HCT116 (cell line): ENCODE measurements around the gene MEDAG. TPM values are rescaled to one million over a fixed set of nuclear protein-coding genes. Genes with fewer than 3 reads are reported as not detected.

ENCODE experiments used
- ATAC-seq: fragments of 200-7000 bp; cut with Tn5 transposase; 2 replicates; pipeline ENCODE4 v1.9.1; 2020; ENCODE audit warnings: mild to moderate bottlenecking, moderate library complexity
- BruUV-seq: library from RNA; stranded (reverse); fragments of 400-500 nt; replicated peaks from 2 replicates; lab custom pipeline; 2021; lab: Mats Ljungman, UMichigan
- CTCF ChIA-PET: fragments of 300-600 bp; sonication (Branson Sonifier 250); formaldehyde crosslinking; loops from one replicate; lab custom pipeline; 2021; ENCODE audit warnings: antibody characterized with exemption; lab: Charles Lee
- POLR2A ChIA-PET: fragments of 300-600, 350-600 bp; sonication (Branson Sonifier 250); formaldehyde crosslinking; loops from one replicate; lab custom pipeline; 2021; ENCODE audit warnings: antibody characterized with exemption; lab: Charles Lee
- RAD21 ChIA-PET, 2 experiments: fragments of 300-600 bp; sonication (Branson Sonifier 250); formaldehyde crosslinking; loops; one replicate each; lab custom pipeline; 2023; ENCODE audit warnings: low total read pairs in 2 of 2; ENCODE audit not compliant: uncharacterized antibody in 2 of 2, unreplicated experiment in 2 of 2, low non-redundant PET in 1 of 2; lab: Charles Lee
- DNase-seq: peaks from one replicate; pipeline ENCODE4 v3.0.0-alpha.2; 2010; ENCODE audit warnings: low read depth, low spot score
- H2AFZ ChIP-seq: fragments of 200-600 bp; shearing (Covaris generic), sonication (generic); 2 replicates; pipeline ENCODE4 v1.6.1; 2017; ENCODE audit warnings: low read depth, mixed run types, mixed read lengths, antibody characterized with exemption, low read length; ENCODE audit not compliant: poor library complexity, severe bottlenecking
- H3K27ac ChIP-seq: 2 replicates; pipeline ENCODE4 v1.5.1; 2012; ENCODE audit warnings: low read depth, low read length
- H3K27me3 ChIP-seq: fragments of 200-600 bp; sonication (generic); 2 replicates; pipeline ENCODE4 v1.6.1; 2016; ENCODE audit warnings: mixed run types, low read length, mixed read lengths; ENCODE audit not compliant: insufficient read depth
- H3K36me3 ChIP-seq, 2 experiments: fragments of 200-500 bp in 1 of 2; fragments of 200-600 bp in 1 of 2; sonication (Bioruptor generic) in 1 of 2; sonication (generic) in 1 of 2; 2 replicates each; pipeline versions ENCODE4 v1.5.1 to v1.6.1; 2014 to 2016; ENCODE audit warnings: low read length in 2 of 2, inconsistent platforms in 1 of 2, mixed read lengths in 1 of 2, mixed run types in 1 of 2; ENCODE audit not compliant: insufficient read depth in 2 of 2, control insufficient read depth in 1 of 2
- H3K4me1 ChIP-seq, 2 experiments: fragments of 200-600 bp in 1 of 2; sonication (generic) in 1 of 2; 2 replicates each; pipeline versions ENCODE4 v1.5.1 to v1.6.1; 2012 to 2017; ENCODE audit warnings: low read length in 2 of 2, inconsistent platforms in 1 of 2, mild to moderate bottlenecking in 1 of 2, mixed read lengths in 1 of 2, mixed run types in 1 of 2, moderate library complexity in 1 of 2; ENCODE audit not compliant: insufficient read depth in 2 of 2, control insufficient read depth in 1 of 2
- H3K4me2 ChIP-seq: fragments of 200-600 bp; sonication (generic); 2 replicates; pipeline ENCODE4 v1.6.1; 2017; ENCODE audit warnings: mixed run types, low read length, mixed read lengths
- H3K4me3 ChIP-seq, 2 experiments: fragments of 200-600 bp in 1 of 2; sonication (generic) in 1 of 2; replicated peaks in 1 of 2; 2 replicates each; pipeline ENCODE4 v1.5.1; 2011 to 2016; ENCODE audit warnings: low read length in 2 of 2, control low read depth in 1 of 2, low read depth in 1 of 2, mild to moderate bottlenecking in 1 of 2, mixed read lengths in 1 of 2, mixed run types in 1 of 2
- H3K79me2 ChIP-seq: fragments of 200-600 bp; sonication (generic); 2 replicates; pipeline ENCODE4 v1.6.1; 2017; ENCODE audit warnings: mild to moderate bottlenecking, mixed run types, low read length, moderate library complexity, mixed read lengths; ENCODE audit not compliant: insufficient read depth
- H3K9ac ChIP-seq: fragments of 200-600 bp; sonication (generic); 2 replicates; pipeline ENCODE4 v1.6.1; 2016; ENCODE audit warnings: low read length, mixed read lengths
- H3K9me2 ChIP-seq: fragments of 200-600 bp; sonication (generic), shearing (Covaris generic); 2 replicates; pipeline ENCODE4 v1.6.1; 2017; ENCODE audit warnings: mixed run types, mild to moderate bottlenecking, moderate library complexity; ENCODE audit not compliant: insufficient read depth
- H3K9me3 ChIP-seq, 2 experiments: fragments of 200-500 bp in 1 of 2; fragments of 200-600 bp in 1 of 2; sonication (Bioruptor generic) in 1 of 2; sonication (generic) in 1 of 2; 2 replicates each; pipeline ENCODE4 v1.6.1; 2014 to 2017; ENCODE audit warnings: low read length in 2 of 2, mixed read lengths in 2 of 2, inconsistent platforms in 1 of 2, low read depth in 1 of 2, mild to moderate bottlenecking in 1 of 2, mixed run types in 1 of 2, moderate library complexity in 1 of 2; ENCODE audit not compliant: control insufficient read depth in 1 of 2, insufficient read depth in 1 of 2
- H4K20me1 ChIP-seq: fragments of 200-600 bp; sonication (generic), shearing (Covaris generic); 2 replicates; pipeline ENCODE4 v1.6.1; 2017; ENCODE audit warnings: mixed run types, mild to moderate bottlenecking, moderate library complexity; ENCODE audit not compliant: insufficient read depth
- CEBPB ChIP-seq: IDR thresholded peaks from 2 replicates; pipeline ENCODE4 v1.6.1; 2012; ENCODE audit warnings: low read depth
- EGR1 ChIP-seq: IDR thresholded peaks from 2 replicates; pipeline ENCODE4 v1.6.1; 2012; ENCODE audit warnings: low read depth
- EZH2 ChIP-seq: fragments of 200-600 bp; sonication (generic); IDR thresholded peaks from 2 replicates; pipeline ENCODE4 v1.6.1; 2017; ENCODE audit warnings: antibody characterized with exemption, mixed run types
- JUND ChIP-seq: IDR thresholded peaks from 2 replicates; pipeline ENCODE4 v1.6.1; 2012
- RAD21 ChIP-seq: IDR thresholded peaks from 2 replicates; pipeline ENCODE4 v1.6.1; 2012; ENCODE audit warnings: low read depth, mild to moderate bottlenecking
- TCF7L2 ChIP-seq: IDR thresholded peaks from 2 replicates; pipeline ENCODE4 v1.7.0; 2011; ENCODE audit warnings: borderline replicate concordance, inconsistent platforms; ENCODE audit not compliant: insufficient read depth, insufficient read length; ENCODE audit errors: extremely low read depth
- YY1 ChIP-seq: IDR thresholded peaks from 2 replicates; pipeline ENCODE4 v1.6.1; 2011; ENCODE audit warnings: low read length, low read depth, moderate library complexity, mild to moderate bottlenecking; ENCODE audit not compliant: insufficient replicate concordance; ENCODE audit errors: extremely low read depth
- ZBTB33 ChIP-seq: IDR thresholded peaks from 2 replicates; pipeline ENCODE4 v1.6.1; 2011; ENCODE audit warnings: mild to moderate bottlenecking, low read length, moderate library complexity; ENCODE audit not compliant: insufficient replicate concordance; ENCODE audit errors: extremely low read depth
- ZNF274 ChIP-seq: fragments of 200-500 bp; sonication (Bioruptor generic); IDR thresholded peaks from 2 replicates; pipeline ENCODE4 v1.6.1; 2014; ENCODE audit warnings: mild to moderate bottlenecking, low read depth, low read length, inconsistent platforms
- intact Hi-C: fragments of 100-400 bp; cut with micrococcal nuclease; formaldehyde crosslinking; loops from 2 replicates; pipeline ENCODE4 v1.10.0; 2022
- total RNA-seq: library from RNA; stranded (reverse); gene quantifications from one replicate; pipeline ENCODE4 v1.2.1, GENCODE V29; 2021; ENCODE audit not compliant: unreplicated experiment
- TF ChIP-seq, protein P1 (sequence below): IDR thresholded peaks from 2 replicates; pipeline ENCODE4 v1.6.1; 2012
- TF ChIP-seq, protein P2 (sequence below): IDR thresholded peaks from 2 replicates; pipeline ENCODE4 v1.6.1; 2012; ENCODE audit warnings: low read depth

Gene MEDAG
- total RNA-seq, 1 experiment from 2014 or later, result not detected

DNA sequence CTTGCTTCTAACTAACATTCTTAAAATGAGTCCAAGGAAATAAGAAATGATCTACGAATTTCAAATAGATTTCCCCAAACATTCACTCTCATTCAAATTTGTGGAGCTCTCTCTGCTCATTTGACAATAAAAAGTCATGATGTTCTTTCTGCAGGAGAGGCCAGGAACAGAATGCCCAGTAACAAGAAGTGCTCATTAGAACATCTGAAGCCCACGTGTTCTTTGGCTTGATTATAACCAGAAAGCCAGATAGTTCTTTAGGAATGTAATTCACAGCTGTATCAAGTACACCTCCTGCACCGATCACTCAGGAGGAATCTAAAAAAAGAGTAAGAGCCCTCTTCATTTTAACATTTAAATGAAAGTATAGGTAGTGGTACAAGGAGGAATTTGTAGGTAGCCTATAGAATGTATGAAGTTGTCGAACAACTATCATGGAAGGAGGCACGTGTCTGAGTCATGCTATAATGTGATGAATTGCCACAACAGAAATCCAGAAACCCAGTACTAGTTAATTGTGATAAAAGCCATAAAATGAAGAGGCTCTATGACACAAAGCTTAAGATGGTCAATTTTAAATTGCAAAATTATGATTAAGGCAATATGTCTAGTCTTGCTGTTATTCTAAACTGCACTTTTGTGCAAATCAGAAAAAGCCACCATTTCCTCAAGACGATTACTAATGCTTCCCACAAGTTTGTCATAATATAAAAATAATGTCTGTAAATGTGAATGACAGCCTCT lies 12.8 kb downstream of the MEDAG start:
- H3K36me3 ChIP-seq, result no peaks in the 10 kb centered on the region
- no TSS peak for BruUV-seq
- H2AFZ ChIP-seq, result no peak overlapping the region
- peaks cover 4% of the 10 kb centered on the region; the same call in 1 of the 2 replicates for H3K27me3 ChIP-seq
- no peak overlapping the region for H3K9ac ChIP-seq
- H3K27ac ChIP-seq, result no peak overlapping the region
- no peak for TF ChIP-seq YY1
- TF ChIP-seq RAD21, result no peak
- TF ChIP-seq, protein P1, sequence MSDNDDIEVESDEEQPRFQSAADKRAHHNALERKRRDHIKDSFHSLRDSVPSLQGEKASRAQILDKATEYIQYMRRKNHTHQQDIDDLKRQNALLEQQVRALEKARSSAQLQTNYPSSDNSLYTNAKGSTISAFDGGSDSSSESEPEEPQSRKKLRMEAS, result no peak
- TF ChIP-seq EGR1, result no peak
- no peak for TF ChIP-seq JUND
- TF ChIP-seq ZNF274, result no peak
- TF ChIP-seq, protein P2, sequence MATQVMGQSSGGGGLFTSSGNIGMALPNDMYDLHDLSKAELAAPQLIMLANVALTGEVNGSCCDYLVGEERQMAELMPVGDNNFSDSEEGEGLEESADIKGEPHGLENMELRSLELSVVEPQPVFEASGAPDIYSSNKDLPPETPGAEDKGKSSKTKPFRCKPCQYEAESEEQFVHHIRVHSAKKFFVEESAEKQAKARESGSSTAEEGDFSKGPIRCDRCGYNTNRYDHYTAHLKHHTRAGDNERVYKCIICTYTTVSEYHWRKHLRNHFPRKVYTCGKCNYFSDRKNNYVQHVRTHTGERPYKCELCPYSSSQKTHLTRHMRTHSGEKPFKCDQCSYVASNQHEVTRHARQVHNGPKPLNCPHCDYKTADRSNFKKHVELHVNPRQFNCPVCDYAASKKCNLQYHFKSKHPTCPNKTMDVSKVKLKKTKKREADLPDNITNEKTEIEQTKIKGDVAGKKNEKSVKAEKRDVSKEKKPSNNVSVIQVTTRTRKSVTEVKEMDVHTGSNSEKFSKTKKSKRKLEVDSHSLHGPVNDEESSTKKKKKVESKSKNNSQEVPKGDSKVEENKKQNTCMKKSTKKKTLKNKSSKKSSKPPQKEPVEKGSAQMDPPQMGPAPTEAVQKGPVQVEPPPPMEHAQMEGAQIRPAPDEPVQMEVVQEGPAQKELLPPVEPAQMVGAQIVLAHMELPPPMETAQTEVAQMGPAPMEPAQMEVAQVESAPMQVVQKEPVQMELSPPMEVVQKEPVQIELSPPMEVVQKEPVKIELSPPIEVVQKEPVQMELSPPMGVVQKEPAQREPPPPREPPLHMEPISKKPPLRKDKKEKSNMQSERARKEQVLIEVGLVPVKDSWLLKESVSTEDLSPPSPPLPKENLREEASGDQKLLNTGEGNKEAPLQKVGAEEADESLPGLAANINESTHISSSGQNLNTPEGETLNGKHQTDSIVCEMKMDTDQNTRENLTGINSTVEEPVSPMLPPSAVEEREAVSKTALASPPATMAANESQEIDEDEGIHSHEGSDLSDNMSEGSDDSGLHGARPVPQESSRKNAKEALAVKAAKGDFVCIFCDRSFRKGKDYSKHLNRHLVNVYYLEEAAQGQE, result no peak
- TF ChIP-seq EZH2, result no peak
- no peak for TF ChIP-seq ZBTB33
- no peak for TF ChIP-seq TCF7L2
- TF ChIP-seq CEBPB, result no peak
- no peaks in the 10 kb centered on the region for H4K20me1 ChIP-seq
- ChIA-PET POLR2A (no interaction called here), RAD21 (no interaction called here), CTCF (no interaction called here)
- no peak overlapping the region for H3K4me2 ChIP-seq
- no peaks in the 10 kb centered on the region for H3K9me3 ChIP-seq
- ATAC-seq, result no peak
- H3K4me1 ChIP-seq, result no peaks in the 10 kb centered on the region
- no peak overlapping the region for H3K4me3 ChIP-seq
- no peak for DNase-seq
- intact Hi-C loops, result no loop called here
- no peaks in the 10 kb centered on the region; the same call in 1 of the 2 replicates for H3K9me2 ChIP-seq
- H3K79me2 ChIP-seq, result no peaks in the 10 kb centered on the region
